ENCODE measurements around the gene MYBPH. TPM values are rescaled to one million over a fixed set of nuclear protein-coding genes. Genes with fewer than 3 reads are reported as not detected.

MYBPH gene
- total RNA-seq, 4 donors from 2014 or later = not detected

- TF ChIP-seq POLR2A (IDR thresholded peaks at IDR 0.05) (no peak), CTCF (IDR thresholded peaks at IDR 0.05) (no peak), EP300 (IDR thresholded peaks at IDR 0.05) (no peak)
- no peak for DNase-seq (ENCODE audit: low spot score in 2 of 2)
- H3K4me1 ChIP-seq = no peaks in the 10 kb centered on the region
- no peak overlapping the region for H3K27ac ChIP-seq
- H3K4me3 ChIP-seq = no peak overlapping the region
- H3K9me3 ChIP-seq = no peaks in the 10 kb centered on the region
- WGBS, 2 donors = 93 to 98% methylated on average over 4 of the region's 4 CpGs
- no peaks in the 10 kb centered on the region for H3K36me3 ChIP-seq
- H3K27me3 ChIP-seq = no peaks in the 10 kb centered on the region
These were observed 38.3 kb downstream of the MYBPH start for GRCh38 chr1:203137324-203137723.

- H3K4me3 ChIP-seq = no peak overlapping the region
- H3K9me3 ChIP-seq = no peaks in the 10 kb centered on the region
- no peaks in the 10 kb centered on the region for H3K4me1 ChIP-seq
- no peak for DNase-seq (ENCODE audit: low spot score in 2 of 2)
- H3K27me3 ChIP-seq = no peaks in the 10 kb centered on the region
- WGBS, 2 donors = 94 to 100% methylated on average over 1 of the region's 1 CpG
- no peak for TF ChIP-seq EP300 (IDR thresholded peaks at IDR 0.05)
- TF ChIP-seq POLR2A (IDR thresholded peaks at IDR 0.05) = no peak
- TF ChIP-seq CTCF (IDR thresholded peaks at IDR 0.05) = no peak
- no peak overlapping the region for H3K27ac ChIP-seq
- H3K36me3 ChIP-seq = no peaks in the 10 kb centered on the region
These were observed 39.1 kb downstream of the MYBPH start for GRCh38 chr1:203136409-203137042.

GRCh38 chr1:203135636-203136305 is 39.9 kb downstream of the MYBPH start:
- Histone ChIP-seq H3K4me1 (no peaks in the 10 kb centered on the region), H3K27me3 (no peaks in the 10 kb centered on the region), H3K9me3 (no peaks in the 10 kb centered on the region), H3K4me3 (no peak overlapping the region), H3K36me3 (no peaks in the 10 kb centered on the region), H3K27ac (no peak overlapping the region)
- no peak for DNase-seq (ENCODE audit: low spot score in 2 of 2)
- TF ChIP-seq EP300 (IDR thresholded peaks at IDR 0.05) (no peak), CTCF (IDR thresholded peaks at IDR 0.05) (no peak), POLR2A (IDR thresholded peaks at IDR 0.05) (no peak)
- 64 to 65% methylated on average over 8 of the region's 8 CpGs for WGBS, 2 donors

GRCh38 chr1:203133970-203134725 is 41.5 kb downstream of the MYBPH start:
- H3K4me3 ChIP-seq = no peak overlapping the region
- H3K27ac ChIP-seq = no peak overlapping the region
- TF ChIP-seq POLR2A (IDR thresholded peaks at IDR 0.05) (no peak), EP300 (IDR thresholded peaks at IDR 0.05) (no peak), CTCF (IDR thresholded peaks at IDR 0.05) (no peak)
- no peaks in the 10 kb centered on the region for H3K36me3 ChIP-seq
- DNase-seq (ENCODE audit: low spot score in 2 of 2) = no peak
- no peaks in the 10 kb centered on the region for H3K27me3 ChIP-seq
- 79 to 82% methylated on average over 12 of the region's 12 CpGs for WGBS, 2 donors
- no peaks in the 10 kb centered on the region for H3K9me3 ChIP-seq
- H3K4me1 ChIP-seq = peaks cover 0 to 14% (median 3%) of the 10 kb centered on the region in 4 donors
